Putamen (tissue), 1 donor: ENCODE data around the gene ABCC8.

ENCODE experiments used
- DNase-seq: peaks from one replicate; pipeline ENCODE4 v3.0.0-alpha.2; 2016; ENCODE audit warnings: low spot score

Gene ABCC8

GRCh38 chr11:17352950-17353820 lies 123.5 kb downstream of the ABCC8 start:
- peak; percentile 67 for DNase-seq

GRCh38 chr11:17351510-17352176 lies 125.0 kb downstream of the ABCC8 start, which contains the start of gene NCR3LG1:
NCR3LG1 (plus strand) TSS chr11:17351800; CDS start chr11:17351970, 170 bp downstream.
- DNase-seq, result peak; percentile 60

- DNase-seq, result no peak
Measured at GRCh38 chr11:17351172-17351509, 125.5 kb downstream of the ABCC8 start.

- DNase-seq, result peak; percentile 6
Measured at GRCh38 chr11:17350455-17351171, 126.0 kb downstream of the ABCC8 start.

- no peak for DNase-seq
Measured at GRCh38 chr11:17347676-17348075, 129.0 kb downstream of the ABCC8 start.

GRCh38 chr11:17343907-17344306 lies 132.7 kb downstream of the ABCC8 start:
- no peak for DNase-seq

- no peak for DNase-seq
Measured at GRCh38 chr11:17343257-17343656, 133.4 kb downstream of the ABCC8 start.
